ENCODE data around the gene DNAH8.

The DNAH8 gene

DNA sequence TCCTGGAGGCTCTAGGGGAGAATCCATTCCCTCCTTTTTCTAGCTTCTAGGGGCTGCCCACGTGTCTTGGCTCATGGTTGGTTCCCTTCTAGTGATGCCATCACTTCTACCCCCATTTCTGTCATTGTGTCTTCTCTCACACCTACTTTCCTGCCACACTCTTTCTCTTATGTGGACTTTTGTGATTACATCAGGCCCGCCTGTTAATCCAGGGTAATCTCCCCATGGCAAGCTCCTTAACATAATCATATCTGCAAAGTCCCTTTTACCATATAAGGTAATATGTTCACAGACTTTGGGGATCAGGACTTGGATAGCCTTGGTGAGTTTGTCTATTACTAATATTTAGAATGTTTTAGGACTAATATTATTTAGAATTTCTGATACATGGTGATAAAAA, 111.9 kb downstream of the DNAH8 start:
- no peak overlapping the region for H3K9ac ChIP-seq (ENCODE audit: low read length)
- no peaks in the 10 kb centered on the region for H3K79me2 ChIP-seq (ENCODE audit: low read length)
- H3K27me3 ChIP-seq (ENCODE audit: low read depth, low read length) = peaks cover 2% of the 10 kb centered on the region; the same call in 1 of the 2 replicates
- H2AFZ ChIP-seq (ENCODE audit: low read depth, low read length) = no peak overlapping the region
- TF ChIP-seq, protein P1, sequence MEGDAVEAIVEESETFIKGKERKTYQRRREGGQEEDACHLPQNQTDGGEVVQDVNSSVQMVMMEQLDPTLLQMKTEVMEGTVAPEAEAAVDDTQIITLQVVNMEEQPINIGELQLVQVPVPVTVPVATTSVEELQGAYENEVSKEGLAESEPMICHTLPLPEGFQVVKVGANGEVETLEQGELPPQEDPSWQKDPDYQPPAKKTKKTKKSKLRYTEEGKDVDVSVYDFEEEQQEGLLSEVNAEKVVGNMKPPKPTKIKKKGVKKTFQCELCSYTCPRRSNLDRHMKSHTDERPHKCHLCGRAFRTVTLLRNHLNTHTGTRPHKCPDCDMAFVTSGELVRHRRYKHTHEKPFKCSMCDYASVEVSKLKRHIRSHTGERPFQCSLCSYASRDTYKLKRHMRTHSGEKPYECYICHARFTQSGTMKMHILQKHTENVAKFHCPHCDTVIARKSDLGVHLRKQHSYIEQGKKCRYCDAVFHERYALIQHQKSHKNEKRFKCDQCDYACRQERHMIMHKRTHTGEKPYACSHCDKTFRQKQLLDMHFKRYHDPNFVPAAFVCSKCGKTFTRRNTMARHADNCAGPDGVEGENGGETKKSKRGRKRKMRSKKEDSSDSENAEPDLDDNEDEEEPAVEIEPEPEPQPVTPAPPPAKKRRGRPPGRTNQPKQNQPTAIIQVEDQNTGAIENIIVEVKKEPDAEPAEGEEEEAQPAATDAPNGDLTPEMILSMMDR (IDR thresholded peaks at IDR 0.05; ENCODE audit: low read depth, low read length) = no peak
- TF ChIP-seq EZH2phosphoT487 (IDR thresholded peaks at IDR 0.05; ENCODE audit: low read depth) = no peak
- H3K9me3 ChIP-seq (ENCODE audit: insufficient read depth, low read length) = no peaks in the 10 kb centered on the region
- no peaks in the 10 kb centered on the region for H4K20me1 ChIP-seq (ENCODE audit: insufficient read depth, low read length)
- no peaks in the 10 kb centered on the region for H3K4me1 ChIP-seq (ENCODE audit: low read length)
- H3K4me3 ChIP-seq (ENCODE audit: low read length) = no peak overlapping the region
- no peaks in the 10 kb centered on the region for H3K36me3 ChIP-seq (replicated peaks; ENCODE audit: low read depth, low read length)
- no peak overlapping the region for H3K4me2 ChIP-seq (ENCODE audit: low read length)
- no peak overlapping the region for H3K27ac ChIP-seq (ENCODE audit: low read length)

DNA sequence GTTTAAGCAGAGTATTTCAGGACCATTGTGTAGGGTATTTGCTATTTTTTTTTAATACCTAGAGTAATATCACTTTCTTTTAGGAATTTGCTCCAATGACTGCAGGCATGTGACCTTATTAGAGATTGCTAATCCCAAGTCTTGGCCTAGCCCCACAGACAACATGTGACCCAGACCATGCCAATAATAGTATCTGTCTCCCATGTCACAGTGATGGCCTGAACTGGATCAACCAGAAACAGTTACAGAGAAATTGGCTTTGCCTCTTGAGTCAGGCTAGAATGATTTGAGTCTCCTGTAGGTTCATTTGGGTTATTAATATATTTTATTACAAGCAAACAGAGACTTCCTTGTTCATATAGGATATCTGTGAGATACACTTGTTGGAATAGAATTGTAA, 116.8 kb downstream of the DNAH8 start:
- Histone ChIP-seq H3K27ac (ENCODE audit: low read length) (no peak overlapping the region), H2AFZ (ENCODE audit: low read depth, low read length) (no peak overlapping the region), H3K79me2 (ENCODE audit: low read length) (no peaks in the 10 kb centered on the region), H4K20me1 (ENCODE audit: insufficient read depth, low read length) (no peaks in the 10 kb centered on the region), H3K36me3 (replicated peaks; ENCODE audit: low read depth, low read length) (no peaks in the 10 kb centered on the region), H3K27me3 (ENCODE audit: low read depth, low read length) (no peaks in the 10 kb centered on the region), H3K9me3 (ENCODE audit: insufficient read depth, low read length) (no peaks in the 10 kb centered on the region), H3K4me1 (ENCODE audit: low read length) (no peaks in the 10 kb centered on the region), H3K4me2 (ENCODE audit: low read length) (no peak overlapping the region), H3K4me3 (ENCODE audit: low read length) (no peak overlapping the region), H3K9ac (ENCODE audit: low read length) (no peak overlapping the region)
- TF ChIP-seq, protein P1 (IDR thresholded peaks at IDR 0.05; ENCODE audit: low read depth, low read length) = no peak
- no peak for TF ChIP-seq EZH2phosphoT487 (IDR thresholded peaks at IDR 0.05; ENCODE audit: low read depth)

DNA sequence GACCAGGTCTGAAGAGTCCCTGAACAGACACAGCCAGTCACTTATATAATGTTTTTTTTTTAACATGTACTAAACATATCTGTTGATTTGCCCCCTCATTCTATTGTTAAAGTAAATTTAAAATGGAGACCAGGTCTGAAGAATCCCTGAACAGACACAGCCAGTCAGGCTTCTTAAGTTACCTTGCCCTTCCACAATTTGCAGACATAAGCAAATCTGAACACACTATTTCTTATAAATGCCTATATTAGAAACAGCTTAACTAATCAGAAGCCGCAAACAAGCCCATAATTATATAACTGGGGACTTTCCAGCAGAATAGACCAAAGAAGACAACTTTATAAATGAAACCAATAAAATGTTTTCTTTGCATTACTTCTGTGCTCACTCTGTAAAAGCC, 118.2 kb downstream of the DNAH8 start:
- H3K79me2 ChIP-seq (ENCODE audit: low read length) = no peaks in the 10 kb centered on the region
- H3K36me3 ChIP-seq (replicated peaks; ENCODE audit: low read depth, low read length) = no peaks in the 10 kb centered on the region
- TF ChIP-seq, protein P1 (IDR thresholded peaks at IDR 0.05; ENCODE audit: low read depth, low read length) = no peak
- TF ChIP-seq EZH2phosphoT487 (IDR thresholded peaks at IDR 0.05; ENCODE audit: low read depth) = no peak
- H2AFZ ChIP-seq (ENCODE audit: low read depth, low read length) = no peak overlapping the region
- H3K27ac ChIP-seq (ENCODE audit: low read length) = no peak overlapping the region
- H3K27me3 ChIP-seq (ENCODE audit: low read depth, low read length) = no peaks in the 10 kb centered on the region
- H3K9ac ChIP-seq (ENCODE audit: low read length) = no peak overlapping the region
- H4K20me1 ChIP-seq (ENCODE audit: insufficient read depth, low read length) = no peaks in the 10 kb centered on the region
- no peak overlapping the region for H3K4me2 ChIP-seq (ENCODE audit: low read length)
- H3K4me1 ChIP-seq (ENCODE audit: low read length) = no peaks in the 10 kb centered on the region
- no peak overlapping the region for H3K4me3 ChIP-seq (ENCODE audit: low read length)
- H3K9me3 ChIP-seq (ENCODE audit: insufficient read depth, low read length) = no peaks in the 10 kb centered on the region

DNA sequence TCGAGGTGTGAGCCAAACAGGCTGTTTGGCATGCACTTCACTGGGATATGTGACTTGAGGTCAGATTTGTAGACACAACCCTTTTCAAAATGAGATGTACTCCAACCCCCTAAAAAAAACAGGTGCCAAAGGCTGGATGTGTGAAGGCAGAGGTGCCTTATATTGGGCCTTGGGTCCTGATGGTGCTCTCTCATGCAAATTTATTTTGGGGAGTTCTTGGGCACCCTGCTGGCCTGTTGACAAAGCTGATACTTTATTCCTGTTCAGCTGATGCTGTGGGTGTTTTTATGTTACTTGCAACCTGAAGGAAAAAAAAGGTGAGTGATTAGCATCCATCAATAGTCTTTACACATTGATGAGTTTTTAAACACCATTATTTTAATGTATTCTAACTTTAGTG, 121.5 kb downstream of the DNAH8 start:
- Histone ChIP-seq H3K4me1 (ENCODE audit: low read length) (no peaks in the 10 kb centered on the region), H3K36me3 (replicated peaks; ENCODE audit: low read depth, low read length) (no peaks in the 10 kb centered on the region), H3K79me2 (ENCODE audit: low read length) (no peaks in the 10 kb centered on the region), H3K27ac (ENCODE audit: low read length) (no peak overlapping the region), H2AFZ (ENCODE audit: low read depth, low read length) (no peak overlapping the region), H3K9ac (ENCODE audit: low read length) (no peak overlapping the region), H3K4me3 (ENCODE audit: low read length) (no peak overlapping the region), H3K4me2 (ENCODE audit: low read length) (no peak overlapping the region), H3K9me3 (ENCODE audit: insufficient read depth, low read length) (no peaks in the 10 kb centered on the region), H3K27me3 (ENCODE audit: low read depth, low read length) (no peaks in the 10 kb centered on the region), H4K20me1 (ENCODE audit: insufficient read depth, low read length) (no peaks in the 10 kb centered on the region)
- no peak for TF ChIP-seq EZH2phosphoT487 (IDR thresholded peaks at IDR 0.05; ENCODE audit: low read depth)
- TF ChIP-seq, protein P1 (IDR thresholded peaks at IDR 0.05; ENCODE audit: low read depth, low read length) = no peak

Data from OCI-LY3 (cell line).